WTC11 (cell line): ENCODE data around the gene JADE1.

ENCODE experiments used
- CREM ChIP-seq: sonication (generic); formaldehyde crosslinking; IDR thresholded peaks from 2 replicates; pipeline ENCODE4 v1.8.1; 2022; ENCODE audit warnings: mild to moderate bottlenecking, missing genetic modification reagents, moderate library complexity
- E2F5 ChIP-seq: sonication (generic); formaldehyde crosslinking; IDR thresholded peaks from 2 replicates; pipeline ENCODE4 v1.8.1; 2022; ENCODE audit warnings: mild to moderate bottlenecking, moderate library complexity, missing genetic modification reagents
- MAX ChIP-seq: sonication (generic); formaldehyde crosslinking; IDR thresholded peaks from 2 replicates; pipeline ENCODE4 v1.8.0; 2022; ENCODE audit warnings: mild to moderate bottlenecking, missing genetic modification reagents
- NR3C1 ChIP-seq: sonication (generic); formaldehyde crosslinking; conservative IDR thresholded peaks from 2 replicates; pipeline ENCODE4 v1.8.1; 2023; ENCODE audit warnings: low read depth, mild to moderate bottlenecking, missing genetic modification reagents
- PREB ChIP-seq: sonication (generic); formaldehyde crosslinking; IDR thresholded peaks from 2 replicates; pipeline ENCODE4 v1.8.1; 2022; ENCODE audit warnings: mild to moderate bottlenecking, missing genetic modification reagents, moderate library complexity, borderline replicate concordance
- TEAD4 ChIP-seq: sonication (generic); formaldehyde crosslinking; IDR thresholded peaks from 2 replicates; pipeline ENCODE4 v1.8.0; 2022; ENCODE audit warnings: mild to moderate bottlenecking, missing genetic modification reagents
- ZNF317 ChIP-seq: sonication (generic); formaldehyde crosslinking; IDR thresholded peaks from 2 replicates; pipeline ENCODE4 v1.8.1; 2023; ENCODE audit warnings: low read depth, mild to moderate bottlenecking, moderate library complexity, missing genetic modification reagents, borderline replicate concordance
- TF ChIP-seq, protein P1 (sequence below): sonication (generic); formaldehyde crosslinking; conservative IDR thresholded peaks from 2 replicates; pipeline ENCODE4 v1.8.1; 2023; ENCODE audit warnings: mild to moderate bottlenecking, low read depth, missing genetic modification reagents, moderate library complexity
- TF ChIP-seq, protein P2 (sequence below): sonication (generic); formaldehyde crosslinking; IDR thresholded peaks from 2 replicates; pipeline ENCODE4 v1.8.0; 2022; ENCODE audit warnings: mild to moderate bottlenecking, missing genetic modification reagents
- TF ChIP-seq, protein P3 (sequence below): fragments of 200-600 bp; IDR thresholded peaks from 2 replicates; pipeline ENCODE4 v1.8.0; 2022; ENCODE audit warnings: antibody characterized with exemption

DNA sequence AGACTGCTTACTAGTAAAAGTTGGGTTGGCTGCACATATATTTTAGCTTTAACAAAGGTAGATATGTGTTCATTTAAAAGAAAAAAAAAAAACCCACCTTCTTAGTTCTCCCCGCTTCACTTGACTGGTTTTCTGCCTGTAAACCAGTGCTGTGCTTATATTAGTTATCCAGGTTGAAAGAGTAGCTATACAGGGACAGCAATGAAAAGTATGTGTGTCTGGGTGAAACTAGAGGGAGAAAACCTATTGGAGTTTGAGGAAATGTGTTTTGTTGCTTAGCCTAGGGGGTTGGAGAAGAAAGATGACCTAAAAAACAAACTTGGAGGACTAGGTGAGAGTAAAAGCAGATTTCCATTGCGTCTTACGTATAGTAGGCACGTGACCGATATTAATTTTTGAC, 4.5 kb downstream of the JADE1 start:
- TF ChIP-seq, protein P1, sequence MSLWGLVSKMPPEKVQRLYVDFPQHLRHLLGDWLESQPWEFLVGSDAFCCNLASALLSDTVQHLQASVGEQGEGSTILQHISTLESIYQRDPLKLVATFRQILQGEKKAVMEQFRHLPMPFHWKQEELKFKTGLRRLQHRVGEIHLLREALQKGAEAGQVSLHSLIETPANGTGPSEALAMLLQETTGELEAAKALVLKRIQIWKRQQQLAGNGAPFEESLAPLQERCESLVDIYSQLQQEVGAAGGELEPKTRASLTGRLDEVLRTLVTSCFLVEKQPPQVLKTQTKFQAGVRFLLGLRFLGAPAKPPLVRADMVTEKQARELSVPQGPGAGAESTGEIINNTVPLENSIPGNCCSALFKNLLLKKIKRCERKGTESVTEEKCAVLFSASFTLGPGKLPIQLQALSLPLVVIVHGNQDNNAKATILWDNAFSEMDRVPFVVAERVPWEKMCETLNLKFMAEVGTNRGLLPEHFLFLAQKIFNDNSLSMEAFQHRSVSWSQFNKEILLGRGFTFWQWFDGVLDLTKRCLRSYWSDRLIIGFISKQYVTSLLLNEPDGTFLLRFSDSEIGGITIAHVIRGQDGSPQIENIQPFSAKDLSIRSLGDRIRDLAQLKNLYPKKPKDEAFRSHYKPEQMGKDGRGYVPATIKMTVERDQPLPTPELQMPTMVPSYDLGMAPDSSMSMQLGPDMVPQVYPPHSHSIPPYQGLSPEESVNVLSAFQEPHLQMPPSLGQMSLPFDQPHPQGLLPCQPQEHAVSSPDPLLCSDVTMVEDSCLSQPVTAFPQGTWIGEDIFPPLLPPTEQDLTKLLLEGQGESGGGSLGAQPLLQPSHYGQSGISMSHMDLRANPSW (CRISPR knock-in tag): no peak
- TF ChIP-seq CREM (CRISPR knock-in tag): no peak
- no peak for TF ChIP-seq NR3C1 (CRISPR knock-in tag)
- TF ChIP-seq TEAD4 (CRISPR knock-in tag): no peak
- TF ChIP-seq, protein P2, sequence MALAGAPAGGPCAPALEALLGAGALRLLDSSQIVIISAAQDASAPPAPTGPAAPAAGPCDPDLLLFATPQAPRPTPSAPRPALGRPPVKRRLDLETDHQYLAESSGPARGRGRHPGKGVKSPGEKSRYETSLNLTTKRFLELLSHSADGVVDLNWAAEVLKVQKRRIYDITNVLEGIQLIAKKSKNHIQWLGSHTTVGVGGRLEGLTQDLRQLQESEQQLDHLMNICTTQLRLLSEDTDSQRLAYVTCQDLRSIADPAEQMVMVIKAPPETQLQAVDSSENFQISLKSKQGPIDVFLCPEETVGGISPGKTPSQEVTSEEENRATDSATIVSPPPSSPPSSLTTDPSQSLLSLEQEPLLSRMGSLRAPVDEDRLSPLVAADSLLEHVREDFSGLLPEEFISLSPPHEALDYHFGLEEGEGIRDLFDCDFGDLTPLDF (CRISPR knock-in tag): no peak
- TF ChIP-seq, protein P3, sequence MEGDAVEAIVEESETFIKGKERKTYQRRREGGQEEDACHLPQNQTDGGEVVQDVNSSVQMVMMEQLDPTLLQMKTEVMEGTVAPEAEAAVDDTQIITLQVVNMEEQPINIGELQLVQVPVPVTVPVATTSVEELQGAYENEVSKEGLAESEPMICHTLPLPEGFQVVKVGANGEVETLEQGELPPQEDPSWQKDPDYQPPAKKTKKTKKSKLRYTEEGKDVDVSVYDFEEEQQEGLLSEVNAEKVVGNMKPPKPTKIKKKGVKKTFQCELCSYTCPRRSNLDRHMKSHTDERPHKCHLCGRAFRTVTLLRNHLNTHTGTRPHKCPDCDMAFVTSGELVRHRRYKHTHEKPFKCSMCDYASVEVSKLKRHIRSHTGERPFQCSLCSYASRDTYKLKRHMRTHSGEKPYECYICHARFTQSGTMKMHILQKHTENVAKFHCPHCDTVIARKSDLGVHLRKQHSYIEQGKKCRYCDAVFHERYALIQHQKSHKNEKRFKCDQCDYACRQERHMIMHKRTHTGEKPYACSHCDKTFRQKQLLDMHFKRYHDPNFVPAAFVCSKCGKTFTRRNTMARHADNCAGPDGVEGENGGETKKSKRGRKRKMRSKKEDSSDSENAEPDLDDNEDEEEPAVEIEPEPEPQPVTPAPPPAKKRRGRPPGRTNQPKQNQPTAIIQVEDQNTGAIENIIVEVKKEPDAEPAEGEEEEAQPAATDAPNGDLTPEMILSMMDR: no peak
- TF ChIP-seq ZNF317: no peak
- no peak for TF ChIP-seq PREB (CRISPR knock-in tag)
- TF ChIP-seq MAX: no peak
- TF ChIP-seq E2F5 (CRISPR knock-in tag): no peak
